PC-9 (cell line): ENCODE results near the gene TBC1D22A. TPM values are rescaled to one million over a fixed set of nuclear protein-coding genes. Genes with fewer than 3 reads are reported as not detected.

ENCODE experiments used
- BruUV-seq: library from RNA; stranded (reverse); fragments of 400-500 nt; replicated peaks from 2 replicates; lab custom pipeline; 2021; lab: Mats Ljungman, UMichigan
- CTCF ChIA-PET: fragments of 300-600 bp; sonication (Branson Sonifier 250); formaldehyde crosslinking; loops from one replicate; lab custom pipeline; 2022; ENCODE audit warnings: antibody characterized with exemption; lab: Charles Lee
- POLR2A ChIA-PET: fragments of 300-600 bp; sonication (Branson Sonifier 250); formaldehyde crosslinking; loops from one replicate; lab custom pipeline; 2022; ENCODE audit warnings: antibody characterized with exemption; ENCODE audit not compliant: unreplicated experiment; lab: Charles Lee
- DNase-seq, 2 experiments: peaks; one replicate each; pipeline versions ENCODE4 v3.0.0 to v3.0.0-alpha.2; 2015 to 2022; ENCODE audit warnings: mixed read lengths in 1 of 2
- H2AFZ ChIP-seq: fragments of 200-600 bp; sonication (generic); 2 replicates; pipeline ENCODE4 v1.8.1; 2017; ENCODE audit warnings: antibody characterized with exemption
- H3F3A ChIP-seq: fragments of 200-600 bp; sonication (generic); 2 replicates; pipeline ENCODE4 v1.8.1; 2017; ENCODE audit warnings: antibody characterized with exemption, mild to moderate bottlenecking, low read depth; ENCODE audit not compliant: insufficient read depth
- H3K27ac ChIP-seq: fragments of 200-600 bp; sonication (generic); 2 replicates; pipeline ENCODE4 v1.6.1; 2016; ENCODE audit warnings: mixed run types
- H3K27me3 ChIP-seq: fragments of 200-600 bp; sonication (generic); 2 replicates; pipeline ENCODE4 v1.6.1; 2016; ENCODE audit warnings: low read depth, mixed run types; ENCODE audit not compliant: insufficient read depth
- H3K36me3 ChIP-seq: fragments of 200-600 bp; sonication (generic); 2 replicates; pipeline ENCODE4 v1.6.1; 2016; ENCODE audit warnings: low read depth, mixed run types
- H3K4me1 ChIP-seq: fragments of 200-600 bp; sonication (generic); replicated peaks from 2 replicates; pipeline ENCODE4 v1.6.1; 2016; ENCODE audit warnings: mixed run types; ENCODE audit not compliant: insufficient read depth
- H3K4me2 ChIP-seq: fragments of 200-600 bp; sonication (generic); 2 replicates; pipeline ENCODE4 v1.6.1; 2017; ENCODE audit warnings: mixed run types
- H3K4me3 ChIP-seq: fragments of 200-600 bp; sonication (generic); 2 replicates; pipeline ENCODE4 v1.6.1; 2016; ENCODE audit warnings: mixed run types
- H3K79me2 ChIP-seq: fragments of 200-600 bp; sonication (generic); 2 replicates; pipeline ENCODE4 v1.6.1; 2017; ENCODE audit warnings: low read depth, mixed run types
- H3K9me2 ChIP-seq: fragments of 200-600 bp; sonication (generic); 2 replicates; pipeline ENCODE4 v1.8.1; 2017; ENCODE audit warnings: mild to moderate bottlenecking; ENCODE audit not compliant: insufficient read depth
- H3K9me3 ChIP-seq: fragments of 200-600 bp; sonication (generic); 2 replicates; pipeline ENCODE4 v1.8.1; 2016; ENCODE audit warnings: low read depth; ENCODE audit not compliant: insufficient read depth
- H4K20me1 ChIP-seq: fragments of 200-600 bp; sonication (generic); 2 replicates; pipeline ENCODE4 v1.8.1; 2017; ENCODE audit not compliant: insufficient read depth
- EZH2 ChIP-seq: fragments of 200-600 bp; sonication (generic); IDR thresholded peaks from 2 replicates; pipeline ENCODE4 v1.8.0; 2017; ENCODE audit warnings: antibody characterized with exemption, low read depth
- intact Hi-C: fragments of 100-400 bp; cut with micrococcal nuclease; formaldehyde crosslinking; loops from one replicate; pipeline ENCODE4 v1.10.0; 2022; ENCODE audit not compliant: unreplicated experiment
- total RNA-seq: library from RNA; stranded (reverse); gene quantifications from 2 replicates; pipeline ENCODE4 v1.2.3, GENCODE V29; 2021
- TF ChIP-seq, protein P1 (sequence below): fragments of 200-600 bp; sonication (generic); conservative IDR thresholded peaks from 2 replicates; pipeline ENCODE4 v1.6.1; 2017; ENCODE audit warnings: mixed run types, antibody characterized with exemption, mild to moderate bottlenecking, moderate library complexity

TBC1D22A gene
- total RNA-seq, 1 experiment from 2014 or later = 40.3 TPM

- Histone ChIP-seq H3K4me2 (no peak overlapping the region), H3K9me3 (no peaks in the 10 kb centered on the region), H3K27me3 (no peaks in the 10 kb centered on the region), H3K4me1 (no peaks in the 10 kb centered on the region), H3K4me3 (no peak overlapping the region), H3F3A (no peaks in the 10 kb centered on the region), H3K79me2 (peaks cover 4% of the 10 kb centered on the region; the same call in 1 of the 2 replicates), H3K36me3 (no peaks in the 10 kb centered on the region), H2AFZ (no peak overlapping the region), H3K9me2 (no peaks in the 10 kb centered on the region), H3K27ac (no peak overlapping the region), H4K20me1 (peaks cover 46% of the 10 kb centered on the region)
- ChIA-PET CTCF (no interaction called here), POLR2A (no interaction called here)
- no TSS peak for BruUV-seq
- intact Hi-C loops = no loop called here
- no peak for DNase-seq
- no peak for TF ChIP-seq EZH2
- TF ChIP-seq, protein P1, sequence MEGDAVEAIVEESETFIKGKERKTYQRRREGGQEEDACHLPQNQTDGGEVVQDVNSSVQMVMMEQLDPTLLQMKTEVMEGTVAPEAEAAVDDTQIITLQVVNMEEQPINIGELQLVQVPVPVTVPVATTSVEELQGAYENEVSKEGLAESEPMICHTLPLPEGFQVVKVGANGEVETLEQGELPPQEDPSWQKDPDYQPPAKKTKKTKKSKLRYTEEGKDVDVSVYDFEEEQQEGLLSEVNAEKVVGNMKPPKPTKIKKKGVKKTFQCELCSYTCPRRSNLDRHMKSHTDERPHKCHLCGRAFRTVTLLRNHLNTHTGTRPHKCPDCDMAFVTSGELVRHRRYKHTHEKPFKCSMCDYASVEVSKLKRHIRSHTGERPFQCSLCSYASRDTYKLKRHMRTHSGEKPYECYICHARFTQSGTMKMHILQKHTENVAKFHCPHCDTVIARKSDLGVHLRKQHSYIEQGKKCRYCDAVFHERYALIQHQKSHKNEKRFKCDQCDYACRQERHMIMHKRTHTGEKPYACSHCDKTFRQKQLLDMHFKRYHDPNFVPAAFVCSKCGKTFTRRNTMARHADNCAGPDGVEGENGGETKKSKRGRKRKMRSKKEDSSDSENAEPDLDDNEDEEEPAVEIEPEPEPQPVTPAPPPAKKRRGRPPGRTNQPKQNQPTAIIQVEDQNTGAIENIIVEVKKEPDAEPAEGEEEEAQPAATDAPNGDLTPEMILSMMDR = no peak
These were observed 82.3 kb downstream of the TBC1D22A start for GRCh38 chr22:46844606-46845210.

DNA sequence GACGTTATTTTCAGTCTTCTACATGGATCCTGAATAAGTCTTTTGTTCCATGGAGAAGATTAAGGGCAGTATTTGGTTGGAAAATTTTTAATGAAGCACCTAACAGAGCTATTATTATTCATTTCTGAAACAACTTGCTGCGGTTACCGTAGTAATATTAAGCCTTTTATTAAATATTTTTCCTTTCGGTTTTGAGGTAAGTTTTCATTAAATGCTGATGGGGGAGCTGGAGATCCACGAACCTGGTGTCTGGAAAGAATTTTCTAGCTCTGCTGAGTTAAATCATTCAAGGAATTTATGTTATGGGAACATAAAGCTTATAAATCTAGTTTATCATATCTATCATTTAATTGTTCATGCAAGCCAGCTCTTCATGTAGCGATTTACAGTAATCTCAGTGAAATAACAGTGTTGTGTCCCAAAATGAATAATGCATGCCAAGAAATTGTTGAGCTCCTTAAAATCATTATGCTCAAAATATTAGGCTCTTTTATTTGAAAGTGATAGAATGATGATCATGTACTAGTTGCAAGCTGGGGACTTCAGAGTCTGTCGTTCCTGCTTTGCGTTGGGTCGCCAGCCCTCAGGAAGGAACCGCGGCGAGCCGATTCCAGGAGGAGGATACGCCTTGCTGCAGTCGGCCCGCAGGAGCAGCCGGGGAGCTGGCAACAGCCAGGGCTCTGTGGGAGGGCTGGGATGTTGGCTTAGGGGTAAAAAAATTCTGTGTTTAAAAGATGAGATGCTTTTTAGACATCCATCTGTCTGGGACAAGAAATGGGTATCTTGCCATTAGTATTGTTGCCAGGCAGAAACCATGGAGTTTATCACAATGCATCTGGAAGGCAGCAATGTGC, 83.1 kb downstream of the TBC1D22A start:
- TF ChIP-seq EZH2 = no peak
- TF ChIP-seq, protein P1 = peak; percentile 48
- Histone ChIP-seq H3K4me2 (no peak overlapping the region), H3K36me3 (no peaks in the 10 kb centered on the region)

GRCh38 chr22:46846150-46846831, 83.8 kb downstream of the TBC1D22A start:
- CTCF ChIA-PET = no interaction called here
- H3K9me2 ChIP-seq = no peaks in the 10 kb centered on the region
- POLR2A ChIA-PET = no interaction called here
- no peak for DNase-seq
- no peaks in the 10 kb centered on the region for H3F3A ChIP-seq
- intact Hi-C loops = no loop called here
- no TSS peak for BruUV-seq
- no peak overlapping the region for H2AFZ ChIP-seq
- H3K36me3 ChIP-seq = no peaks in the 10 kb centered on the region
- no peaks in the 10 kb centered on the region for H3K27me3 ChIP-seq
- no peak overlapping the region for H3K4me2 ChIP-seq
- peaks cover 58% of the 10 kb centered on the region for H4K20me1 ChIP-seq
- TF ChIP-seq, protein P1 = no peak
- no peak for TF ChIP-seq EZH2
- H3K4me3 ChIP-seq = no peak overlapping the region
- no peak overlapping the region for H3K27ac ChIP-seq
- H3K9me3 ChIP-seq = no peaks in the 10 kb centered on the region
- H3K4me1 ChIP-seq = no peaks in the 10 kb centered on the region
- H3K79me2 ChIP-seq = peaks cover 9% of the 10 kb centered on the region; the same call in 1 of the 2 replicates

More for the DNA sequence above, 83.1 kb downstream of the TBC1D22A start:
- no peak overlapping the region for H2AFZ ChIP-seq
- ChIA-PET POLR2A (no interaction called here), CTCF (no interaction called here)
- peaks cover 51% of the 10 kb centered on the region for H4K20me1 ChIP-seq
- H3K4me1 ChIP-seq = no peaks in the 10 kb centered on the region
- H3K27me3 ChIP-seq = no peaks in the 10 kb centered on the region
- H3K9me3 ChIP-seq = no peaks in the 10 kb centered on the region
- intact Hi-C loops = no loop called here
- no peaks in the 10 kb centered on the region for H3K9me2 ChIP-seq
- no peak overlapping the region for H3K27ac ChIP-seq
- H3K79me2 ChIP-seq = peaks cover 9% of the 10 kb centered on the region; the same call in 1 of the 2 replicates
- H3F3A ChIP-seq = no peaks in the 10 kb centered on the region
- H3K4me3 ChIP-seq = no peak overlapping the region
- DNase-seq = no peak
- BruUV-seq = no TSS peak
